DND-41 (cell line): Measurements from ENCODE around the gene RGS7.

Experiments used
- EZH2 ChIP-seq: IDR thresholded peaks from 3 replicates; pipeline ENCODE4 v1.6.1; 2012; ENCODE audit warnings: borderline replicate concordance, low read depth, mild to moderate bottlenecking, moderate library complexity, low read length, inconsistent platforms; ENCODE audit not compliant: severe bottlenecking
- TF ChIP-seq, protein P1 (sequence below): IDR thresholded peaks from 2 replicates; pipeline ENCODE4 v1.5.1; 2012; ENCODE audit warnings: borderline replicate concordance, low read length, moderate library complexity, mild to moderate bottlenecking; ENCODE audit not compliant: poor library complexity, severe bottlenecking; ENCODE audit errors: extremely low read depth

DNA sequence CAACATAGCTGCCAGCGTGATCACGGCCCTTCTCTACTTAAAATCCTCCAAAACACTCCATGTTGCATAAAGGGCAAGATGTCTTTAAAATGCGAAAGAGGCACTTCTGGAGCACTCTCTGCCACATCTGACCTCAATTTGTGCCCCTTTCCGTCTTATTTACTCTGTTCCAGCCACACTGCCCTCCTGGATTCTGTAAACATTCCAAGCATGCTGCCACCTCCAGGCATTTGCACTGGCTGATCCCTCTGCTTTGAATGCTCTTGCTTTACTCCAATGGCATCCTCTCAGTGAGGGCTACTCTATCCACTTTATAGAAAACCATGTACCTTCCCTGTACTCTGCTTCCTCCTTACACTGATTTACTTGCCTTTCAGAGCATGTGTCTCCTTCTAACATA is 5.3 kb upstream of the RGS7 start:
- TF ChIP-seq, protein P1, sequence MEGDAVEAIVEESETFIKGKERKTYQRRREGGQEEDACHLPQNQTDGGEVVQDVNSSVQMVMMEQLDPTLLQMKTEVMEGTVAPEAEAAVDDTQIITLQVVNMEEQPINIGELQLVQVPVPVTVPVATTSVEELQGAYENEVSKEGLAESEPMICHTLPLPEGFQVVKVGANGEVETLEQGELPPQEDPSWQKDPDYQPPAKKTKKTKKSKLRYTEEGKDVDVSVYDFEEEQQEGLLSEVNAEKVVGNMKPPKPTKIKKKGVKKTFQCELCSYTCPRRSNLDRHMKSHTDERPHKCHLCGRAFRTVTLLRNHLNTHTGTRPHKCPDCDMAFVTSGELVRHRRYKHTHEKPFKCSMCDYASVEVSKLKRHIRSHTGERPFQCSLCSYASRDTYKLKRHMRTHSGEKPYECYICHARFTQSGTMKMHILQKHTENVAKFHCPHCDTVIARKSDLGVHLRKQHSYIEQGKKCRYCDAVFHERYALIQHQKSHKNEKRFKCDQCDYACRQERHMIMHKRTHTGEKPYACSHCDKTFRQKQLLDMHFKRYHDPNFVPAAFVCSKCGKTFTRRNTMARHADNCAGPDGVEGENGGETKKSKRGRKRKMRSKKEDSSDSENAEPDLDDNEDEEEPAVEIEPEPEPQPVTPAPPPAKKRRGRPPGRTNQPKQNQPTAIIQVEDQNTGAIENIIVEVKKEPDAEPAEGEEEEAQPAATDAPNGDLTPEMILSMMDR = no peak
- no peak for TF ChIP-seq EZH2
